HepG2 (cell line): Measurements from ENCODE around the gene FABP1. TPM values are rescaled to one million over a fixed set of nuclear protein-coding genes. Genes with fewer than 3 reads are reported as not detected.

ENCODE experiments used
- ATAC-seq: fragments of 200-7000 bp; cut with Tn5 transposase; 3 replicates; pipeline ENCODE4 v1.9.1; 2020; ENCODE audit warnings: mild to moderate bottlenecking, moderate library complexity
- BruUV-seq: library from RNA; stranded (reverse); fragments of 400-500 nt; replicated peaks from 2 replicates; lab custom pipeline; 2021; lab: Mats Ljungman, UMichigan
- CTCF ChIA-PET: fragments of 300-600 bp; formaldehyde crosslinking; extraction: SDS; loops from one replicate; lab custom pipeline; 2021; ENCODE audit warnings: low total read pairs, inconsistent platforms, low intra/inter-chr PET ratio; lab: Yijun Ruan, JAX
- POLR2A ChIA-PET: fragments of 350-600 bp; sonication (Branson Sonifier 250); formaldehyde crosslinking; loops from one replicate; lab custom pipeline; 2020; ENCODE audit warnings: antibody characterized with exemption, inconsistent platforms; lab: Yijun Ruan, JAX
- DNase-seq: peaks from one replicate; pipeline ENCODE4 v3.0.0-alpha.2; 2015; ENCODE audit warnings: low spot score
- FAIRE-seq: peaks from 3 replicates; lab custom pipeline; 2011; peaks lifted over from hg19 to GRCh38; lab: Jason Lieb, UNC
- H2AFZ ChIP-seq: one replicate; pipeline ENCODE4 v1.6.1; 2011; ENCODE audit warnings: low read length, inconsistent platforms
- H3K27ac ChIP-seq: fragments of 300-600 bp; 3 replicates; pipeline ENCODE4 v1.8.0; 2011; ENCODE audit warnings: mixed run types, mild to moderate bottlenecking, mixed read lengths, low read length, inconsistent platforms; ENCODE audit not compliant: insufficient read depth; ENCODE audit errors: extremely low read length
- H3K27me3 ChIP-seq, 2 experiments: fragments of 200-600 bp in 1 of 2; 2 replicates in 1 of 2; 3 replicates in 1 of 2; pipeline versions ENCODE4 v1.6.0 to v1.8.0; 2011; ENCODE audit warnings: low read length in 2 of 2, mild to moderate bottlenecking in 2 of 2, moderate library complexity in 2 of 2, inconsistent platforms in 1 of 2; ENCODE audit not compliant: insufficient read depth in 2 of 2, control insufficient read depth in 1 of 2
- H3K36me3 ChIP-seq, 2 experiments: fragments of 200-600 bp in 1 of 2; replicated peaks in 1 of 2; 2 replicates in 1 of 2; 3 replicates in 1 of 2; pipeline versions ENCODE4 v1.5.1 to v1.8.0; 2011; ENCODE audit warnings: low read length in 2 of 2, inconsistent platforms in 1 of 2; ENCODE audit not compliant: insufficient read depth in 2 of 2, control insufficient read depth in 1 of 2
- H3K4me1 ChIP-seq: 2 replicates; pipeline ENCODE4 v1.5.1; 2012; ENCODE audit warnings: low read length, inconsistent platforms; ENCODE audit not compliant: insufficient read depth
- H3K4me2 ChIP-seq: 2 replicates; pipeline ENCODE4 v1.6.0; 2011; ENCODE audit warnings: low read depth, low read length, inconsistent platforms
- H3K4me3 ChIP-seq, 3 experiments: fragments of 200-600 bp in 1 of 3; sonication (generic), shearing (Covaris generic) in 1 of 3; replicated peaks in 1 of 3; 2 replicates each; pipeline ENCODE4 v1.5.1; 2011 to 2016; ENCODE audit warnings: low read length in 3 of 3, inconsistent platforms in 2 of 3, low read depth in 2 of 3, mild to moderate bottlenecking in 2 of 3, control low read depth in 1 of 3, mixed read lengths in 1 of 3; ENCODE audit not compliant: insufficient read depth in 1 of 3
- H3K79me2 ChIP-seq: one replicate; pipeline ENCODE4 v1.6.1; 2011; ENCODE audit warnings: low read length, inconsistent platforms; ENCODE audit not compliant: insufficient read depth
- H3K9ac ChIP-seq: 2 replicates; pipeline ENCODE4 v1.6.0; 2011; ENCODE audit warnings: mild to moderate bottlenecking, low read depth, low read length, inconsistent platforms; ENCODE audit not compliant: insufficient read depth
- H3K9me3 ChIP-seq: 2 replicates; pipeline ENCODE4 v1.5.1; 2012; ENCODE audit warnings: mild to moderate bottlenecking, low read length
- H4K20me1 ChIP-seq: 2 replicates; pipeline ENCODE4 v1.6.0; 2011; ENCODE audit warnings: inconsistent platforms, mild to moderate bottlenecking, low read length, moderate library complexity; ENCODE audit not compliant: insufficient read depth
- ARID3A ChIP-seq: IDR thresholded peaks from 2 replicates; pipeline ENCODE4 v1.6.1; 2012; ENCODE audit warnings: low read depth, low read length, improper control_type of control experiment
- CBX1 ChIP-seq: IDR thresholded peaks from one replicate; pipeline ENCODE4 v1.6.1; 2016; ENCODE audit warnings: antibody characterized with exemption, low read depth
- CREBL2 ChIP-seq: sonication (generic); formaldehyde crosslinking; IDR thresholded peaks from 2 replicates; pipeline ENCODE4 v1.8.1; 2023; ENCODE audit warnings: missing genetic modification reagents, mild to moderate bottlenecking, borderline replicate concordance
- ETV5 ChIP-seq: IDR thresholded peaks from 2 replicates; pipeline ENCODE4 v1.6.1; 2018; ENCODE audit warnings: missing biosample characterization, missing genetic modification reagents, inconsistent platforms, borderline replicate concordance
- PHF20 ChIP-seq: sonication (generic); formaldehyde crosslinking; IDR thresholded peaks from 2 replicates; pipeline ENCODE4 v1.5.0; 2020; ENCODE audit warnings: mild to moderate bottlenecking, missing genetic modification reagents
- PLRG1 ChIP-seq: fragments of 450-650 bp; conservative IDR thresholded peaks from 2 replicates; pipeline ENCODE4 v1.6.1; 2016
- PRDM15 ChIP-seq: sonication (generic); formaldehyde crosslinking; IDR thresholded peaks from 2 replicates; pipeline ENCODE4 v1.4.0; 2020; ENCODE audit warnings: missing genetic modification reagents
- RNF2 ChIP-seq: fragments of 450-650 bp; conservative IDR thresholded peaks from 2 replicates; pipeline ENCODE4 v1.6.1; 2016; ENCODE audit warnings: low read depth
- WIZ ChIP-seq: sonication (generic); formaldehyde crosslinking; IDR thresholded peaks from 2 replicates; pipeline ENCODE4 v1.5.1; 2020; ENCODE audit warnings: mild to moderate bottlenecking, missing genetic modification reagents
- ZBTB43 ChIP-seq: sonication (generic); formaldehyde crosslinking; conservative IDR thresholded peaks from 2 replicates; pipeline ENCODE4 v1.4.0; 2020; ENCODE audit warnings: missing genetic modification reagents
- ZFY ChIP-seq: sonication (generic); formaldehyde crosslinking; IDR thresholded peaks from 2 replicates; pipeline ENCODE4 v1.4.0; 2020; ENCODE audit warnings: missing genetic modification reagents
- ZNF276 ChIP-seq: sonication (generic); formaldehyde crosslinking; IDR thresholded peaks from 2 replicates; pipeline ENCODE4 v1.4.0; 2020; ENCODE audit warnings: mild to moderate bottlenecking, low read depth, missing genetic modification reagents
- ZNF432 ChIP-seq: sonication (generic); formaldehyde crosslinking; IDR thresholded peaks from 2 replicates; pipeline ENCODE4 v1.5.0; 2020; ENCODE audit warnings: missing genetic modification reagents, mild to moderate bottlenecking, borderline replicate concordance
- ZNF44 ChIP-seq: sonication (generic); formaldehyde crosslinking; IDR thresholded peaks from 2 replicates; pipeline ENCODE4 v1.5.1; 2020; ENCODE audit warnings: mild to moderate bottlenecking, missing genetic modification reagents
- WGBS: methylation state at CpG from one replicate; pipeline ENCODE4 v1.1.6; 2017; ENCODE audit warnings: low lambda C conversion rate; 5-methylcytosine and 5-hydroxymethylcytosine counted together
- in situ Hi-C: cut with HindIII; loops from 2 replicates; pipeline ENCODE4 v1.10.0; 2017; ENCODE audit warnings: low pct_unique_long_range_greater_than_20kb; ENCODE audit not compliant: extremely low pct_ligation_motif_present
- intact Hi-C: fragments of 100-400 bp; cut with micrococcal nuclease; formaldehyde crosslinking; loops from one replicate; pipeline ENCODE4 v1.10.0; 2022; ENCODE audit not compliant: unreplicated experiment
- polyA plus RNA-seq, 8 experiments: library from polyadenylated mRNA; depleted of rRNA in 3 of 8; stranded (reverse) in 7 of 8; unstranded in 1 of 8; fragments of >200 nt; fragmentation: Illumina TruSeq in 4 of 8; extraction: Trizol in 4 of 8; gene quantifications; 2 replicates each; pipeline versions ENCODE4 v1.2.1 to v1.2.3, GENCODE V29; 2011 to 2016; ENCODE audit warnings: low read depth in 4 of 8, missing spikeins in 1 of 8, mixed read lengths in 1 of 8; ENCODE audit not compliant: insufficient read depth in 1 of 8
- total RNA-seq, 5 experiments: library from RNA; depleted of rRNA; stranded (reverse); fragments of >200 nt; fragmentation: Illumina TruSeq; extraction: Trizol; gene quantifications; 2 replicates each; pipeline ENCODE4 v1.2.3, GENCODE V29; 2016; ENCODE audit warnings: low read depth in 1 of 5

Gene FABP1
- total and polyA plus RNA-seq, 2 of the 13 experiments (the other 11 are each of a cell fraction or from before 2014, with no cell fraction given): 644 to 1,608 TPM

- H3K4me1 ChIP-seq: peaks cover 7% of the 10 kb centered on the region
- intact Hi-C loops (no loop called here), in situ Hi-C loops (no loop called here)
- ChIA-PET POLR2A (interaction anchor here (1.1 to 1.3 kb wide), 2 partner anchors 26 to 28 kb away, joined by 4 to 6 read pairs; partner anchors contain the start of gene FABP1), CTCF (no interaction called here)
- TF ChIP-seq ZBTB43 (CRISPR knock-in tag): no peak
- no peak for TF ChIP-seq PRDM15
- no peak for TF ChIP-seq ZFY
- TF ChIP-seq ETV5: no peak
- no peak for TF ChIP-seq PLRG1
- TF ChIP-seq CBX1: no peak
- TF ChIP-seq PHF20 (CRISPR knock-in tag): no peak
- no peak for TF ChIP-seq ZNF432
- no peak for TF ChIP-seq ZNF44 (CRISPR knock-in tag)
- no peak for TF ChIP-seq RNF2
- TF ChIP-seq ZNF276: no peak
- no peak for TF ChIP-seq WIZ (CRISPR knock-in tag)
- no peak for TF ChIP-seq ARID3A
- no peak for TF ChIP-seq CREBL2
- FAIRE-seq: no peak
- no peak for DNase-seq
- BruUV-seq: no TSS peak
- WGBS: 69% methylated on average over 5 of the region's 5 CpGs
- H2AFZ ChIP-seq: no peak overlapping the region
- H3K4me3 ChIP-seq: no peak overlapping the region
- H3K27ac ChIP-seq: no peak overlapping the region
- no peaks in the 10 kb centered on the region for H4K20me1 ChIP-seq
- no peak overlapping the region for H3K9ac ChIP-seq
- peaks cover 4 to 39% of the 10 kb centered on the region in 2 experiments; a peak in 4 of 5 replicates for H3K27me3 ChIP-seq
- ATAC-seq: no peak
- H3K36me3 ChIP-seq: no peaks in the 10 kb centered on the region
- no peaks in the 10 kb centered on the region for H3K79me2 ChIP-seq
- no peak overlapping the region for H3K4me2 ChIP-seq
- H3K9me3 ChIP-seq: no peaks in the 10 kb centered on the region
Observed at GRCh38 chr2:88099798-88100488, 27.9 kb downstream of the FABP1 start.
